ENCODE results near the gene ESYT3.

DNA sequence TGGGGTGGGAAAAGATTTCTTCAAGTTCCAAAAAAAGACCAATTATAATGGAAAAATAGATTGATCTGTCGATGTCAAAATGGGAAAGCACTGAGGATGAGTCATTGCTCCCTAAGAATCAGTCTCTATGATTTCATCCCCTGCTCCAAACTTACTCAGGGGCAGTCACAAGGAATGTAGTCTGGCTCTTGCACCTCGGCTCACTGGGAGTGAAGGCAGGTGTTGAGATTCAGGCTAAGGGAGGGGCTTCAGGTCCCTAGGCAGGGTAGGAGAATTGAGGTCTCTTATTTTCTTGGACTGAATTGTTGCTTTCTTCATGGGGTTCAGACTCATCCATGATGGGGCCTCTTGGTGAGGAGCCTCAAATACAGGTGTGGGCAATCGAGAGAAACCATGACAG is 14.2 kb downstream of the ESYT3 start:
- TF ChIP-seq, protein P1, sequence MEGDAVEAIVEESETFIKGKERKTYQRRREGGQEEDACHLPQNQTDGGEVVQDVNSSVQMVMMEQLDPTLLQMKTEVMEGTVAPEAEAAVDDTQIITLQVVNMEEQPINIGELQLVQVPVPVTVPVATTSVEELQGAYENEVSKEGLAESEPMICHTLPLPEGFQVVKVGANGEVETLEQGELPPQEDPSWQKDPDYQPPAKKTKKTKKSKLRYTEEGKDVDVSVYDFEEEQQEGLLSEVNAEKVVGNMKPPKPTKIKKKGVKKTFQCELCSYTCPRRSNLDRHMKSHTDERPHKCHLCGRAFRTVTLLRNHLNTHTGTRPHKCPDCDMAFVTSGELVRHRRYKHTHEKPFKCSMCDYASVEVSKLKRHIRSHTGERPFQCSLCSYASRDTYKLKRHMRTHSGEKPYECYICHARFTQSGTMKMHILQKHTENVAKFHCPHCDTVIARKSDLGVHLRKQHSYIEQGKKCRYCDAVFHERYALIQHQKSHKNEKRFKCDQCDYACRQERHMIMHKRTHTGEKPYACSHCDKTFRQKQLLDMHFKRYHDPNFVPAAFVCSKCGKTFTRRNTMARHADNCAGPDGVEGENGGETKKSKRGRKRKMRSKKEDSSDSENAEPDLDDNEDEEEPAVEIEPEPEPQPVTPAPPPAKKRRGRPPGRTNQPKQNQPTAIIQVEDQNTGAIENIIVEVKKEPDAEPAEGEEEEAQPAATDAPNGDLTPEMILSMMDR (IDR thresholded peaks at IDR 0.05; ENCODE audit: low read depth, low read length) = no peak
- no peak for TF ChIP-seq EZH2phosphoT487 (IDR thresholded peaks at IDR 0.05; ENCODE audit: low read depth)

All from OCI-LY3 (cell line).